Hypothalamus (tissue), 51 donors: ENCODE results near the gene PNPLA1.
"Not testable (repeated sequence)": the region's sequence is repeated elsewhere in the genome, so short reads cannot be mapped to it uniquely, and the experiment has no call there.

Source experiments
- DNase-seq, 51 donors: peaks; one replicate each; lab custom pipeline; 2025; lab: John Stamatoyannopoulos, UW

The PNPLA1 gene

GRCh38 chr6:36333931-36334725, 64.3 kb downstream of the PNPLA1 start:
- peak in 3 of 51 donors; percentile 18 to 56 (median 37) for DNase-seq

- no peak for DNase-seq
Measured at GRCh38 chr6:36334832-36335459, 65.1 kb downstream of the PNPLA1 start.

- no peak for DNase-seq
Measured at GRCh38 chr6:36335465-36336207, 65.8 kb downstream of the PNPLA1 start.

GRCh38 chr6:36336208-36336710, 66.4 kb downstream of the PNPLA1 start:
- DNase-seq = no peak

GRCh38 chr6:36336779-36337241, 67.0 kb downstream of the PNPLA1 start, which contains the start of gene BNIP5:
TSS of gene BNIP5 (minus strand) at chr6:36336888. CDS start at chr6:36330690, 6,198 bp downstream.
- no peak for DNase-seq

- DNase-seq = no peak
Measured at GRCh38 chr6:36337814-36338213, 68.0 kb downstream of the PNPLA1 start.

GRCh38 chr6:36338223-36338622, 68.4 kb downstream of the PNPLA1 start:
- DNase-seq = not testable (repeated sequence)

- DNase-seq = no peak
Measured at GRCh38 chr6:36339146-36339545, 69.3 kb downstream of the PNPLA1 start.

GRCh38 chr6:36340306-36340617, 70.4 kb downstream of the PNPLA1 start:
- no peak for DNase-seq

GRCh38 chr6:36340618-36341454, 71.0 kb downstream of the PNPLA1 start:
- DNase-seq = peak in 45 of 51 donors; percentile 11 to 77 (median 42)

GRCh38 chr6:36343109-36343680, 73.3 kb downstream of the PNPLA1 start:
- no peak for DNase-seq

- no peak for DNase-seq
Measured at GRCh38 chr6:36345681-36346466, 76.0 kb downstream of the PNPLA1 start.

- DNase-seq = no peak
Measured at GRCh38 chr6:36346486-36347273, 76.8 kb downstream of the PNPLA1 start.

GRCh38 chr6:36347621-36348020, 77.8 kb downstream of the PNPLA1 start:
- no peak for DNase-seq

GRCh38 chr6:36349240-36349639, 79.4 kb downstream of the PNPLA1 start:
- DNase-seq = peak in 3 of 51 donors; percentile 8 to 67 (median 23)

- DNase-seq = no peak
Measured at GRCh38 chr6:36350082-36350481, 80.2 kb downstream of the PNPLA1 start.

GRCh38 chr6:36350681-36351571, 81.1 kb downstream of the PNPLA1 start:
- no peak for DNase-seq
